ENCODE measurements around the gene OR6N2. TPM values are rescaled to one million over a fixed set of nuclear protein-coding genes. Genes with fewer than 3 reads are reported as not detected.

OR6N2 gene
- total and polyA plus RNA-seq, 2 of the 13 experiments (the other 11 are each of a cell fraction or from before 2014, with no cell fraction given), result not detected

DNA sequence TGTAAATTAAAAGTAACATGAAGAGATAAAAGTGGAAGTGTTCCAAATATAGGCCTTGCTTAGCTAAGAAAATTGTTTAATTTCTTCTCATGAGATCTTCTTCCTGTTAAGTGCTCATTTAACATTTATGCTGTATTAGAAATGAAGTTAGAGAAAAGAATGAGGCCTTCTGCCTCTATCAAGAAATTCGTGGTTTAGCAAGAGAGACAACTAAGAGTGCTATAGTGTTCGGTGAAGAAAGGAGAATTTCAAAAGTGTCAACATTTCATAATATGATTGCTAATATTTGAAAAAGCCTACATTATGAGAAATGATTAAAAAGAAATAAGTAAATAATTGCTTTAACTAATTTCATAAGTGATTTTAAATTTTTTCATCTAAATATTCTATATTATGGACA lies 31.3 kb upstream of the OR6N2 start:
- POLR2A ChIA-PET, result no interaction called here
- no peak for ATAC-seq
- Histone ChIP-seq H3K9me3 (ENCODE audit: low read length) (peaks cover 33% of the 10 kb centered on the region; the same call in 1 of the 2 replicates), H3K79me2 (ENCODE audit: insufficient read depth, low read length) (no peaks in the 10 kb centered on the region), H2AFZ (ENCODE audit: low read length) (no peak overlapping the region), H3K9ac (ENCODE audit: insufficient read depth, low read depth, low read length) (no peak overlapping the region), H3K4me1 (ENCODE audit: insufficient read depth, low read length) (no peaks in the 10 kb centered on the region), H3K36me3 (replicated peaks in 1 of 2; ENCODE audit: control insufficient read depth in 1 of 2, insufficient read depth in 2 of 2, low read length in 2 of 2) (no peaks in the 10 kb centered on the region), H3K4me2 (ENCODE audit: low read depth, low read length) (no peak overlapping the region), H3K27me3 (ENCODE audit: control insufficient read depth in 1 of 2, insufficient read depth in 2 of 2, low read length in 2 of 2) (no peaks in the 10 kb centered on the region), H4K20me1 (ENCODE audit: insufficient read depth, low read length) (no peaks in the 10 kb centered on the region), H3K4me3 (replicated peaks in 1 of 3; ENCODE audit: insufficient read depth in 1 of 3, low read depth in 2 of 3, low read length in 3 of 3) (no peak overlapping the region), H3K27ac (ENCODE audit: extremely low read length, insufficient read depth, low read length) (no peak overlapping the region)
- intact Hi-C loops (cut with micrococcal nuclease; ENCODE audit: unreplicated experiment), result no loop called here
- in situ Hi-C loops (cut with HindIII; ENCODE audit: extremely low pct_ligation_motif_present, low pct_unique_long_range_greater_than_20kb), result no loop called here
- no peak for FAIRE-seq
- no TSS peak for BruUV-seq (replicated peaks)
- CTCF ChIA-PET (ENCODE audit: low intra/inter-chr PET ratio, low total read pairs), result no interaction called here
- DNase-seq (ENCODE audit: low spot score), result no peak
- WGBS (ENCODE audit: low lambda C conversion rate), result 0% methylated on average over 2 of the region's 2 CpGs
- TF ChIP-seq MXD4 (CRISPR knock-in tag; IDR thresholded peaks at IDR 0.05) (no peak), MAZ (IDR thresholded peaks at IDR 0.05; ENCODE audit: borderline replicate concordance, low read depth, low read length) (no peak), MAZ (CRISPR knock-in tag; IDR thresholded peaks at IDR 0.05; ENCODE audit: low read depth) (no peak), TMF1 (CRISPR knock-in tag; IDR thresholded peaks at IDR 0.05; ENCODE audit: low read depth) (no peak), ZNF615 (CRISPR knock-in tag; IDR thresholded peaks at IDR 0.05; ENCODE audit: borderline replicate concordance) (no peak), ZSCAN22 (CRISPR knock-in tag; IDR thresholded peaks at IDR 0.05) (no peak), CC2D1A (CRISPR knock-in tag; IDR thresholded peaks at IDR 0.05) (no peak), ZBTB42 (CRISPR knock-in tag; IDR thresholded peaks at IDR 0.05) (no peak), ZFP90 (CRISPR knock-in tag; IDR thresholded peaks at IDR 0.05; ENCODE audit: borderline replicate concordance) (no peak), SIX4 (CRISPR knock-in tag; IDR thresholded peaks at IDR 0.05) (no peak), ZNF143 (CRISPR knock-in tag; IDR thresholded peaks at IDR 0.05) (no peak), NFE2L1 (CRISPR knock-in tag; IDR thresholded peaks at IDR 0.05; ENCODE audit: borderline replicate concordance) (no peak)
- TF ChIP-seq, protein P1, sequence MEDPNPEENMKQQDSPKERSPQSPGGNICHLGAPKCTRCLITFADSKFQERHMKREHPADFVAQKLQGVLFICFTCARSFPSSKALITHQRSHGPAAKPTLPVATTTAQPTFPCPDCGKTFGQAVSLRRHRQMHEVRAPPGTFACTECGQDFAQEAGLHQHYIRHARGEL (CRISPR knock-in tag; IDR thresholded peaks at IDR 0.05), result no peak
- TF ChIP-seq, protein P2, sequence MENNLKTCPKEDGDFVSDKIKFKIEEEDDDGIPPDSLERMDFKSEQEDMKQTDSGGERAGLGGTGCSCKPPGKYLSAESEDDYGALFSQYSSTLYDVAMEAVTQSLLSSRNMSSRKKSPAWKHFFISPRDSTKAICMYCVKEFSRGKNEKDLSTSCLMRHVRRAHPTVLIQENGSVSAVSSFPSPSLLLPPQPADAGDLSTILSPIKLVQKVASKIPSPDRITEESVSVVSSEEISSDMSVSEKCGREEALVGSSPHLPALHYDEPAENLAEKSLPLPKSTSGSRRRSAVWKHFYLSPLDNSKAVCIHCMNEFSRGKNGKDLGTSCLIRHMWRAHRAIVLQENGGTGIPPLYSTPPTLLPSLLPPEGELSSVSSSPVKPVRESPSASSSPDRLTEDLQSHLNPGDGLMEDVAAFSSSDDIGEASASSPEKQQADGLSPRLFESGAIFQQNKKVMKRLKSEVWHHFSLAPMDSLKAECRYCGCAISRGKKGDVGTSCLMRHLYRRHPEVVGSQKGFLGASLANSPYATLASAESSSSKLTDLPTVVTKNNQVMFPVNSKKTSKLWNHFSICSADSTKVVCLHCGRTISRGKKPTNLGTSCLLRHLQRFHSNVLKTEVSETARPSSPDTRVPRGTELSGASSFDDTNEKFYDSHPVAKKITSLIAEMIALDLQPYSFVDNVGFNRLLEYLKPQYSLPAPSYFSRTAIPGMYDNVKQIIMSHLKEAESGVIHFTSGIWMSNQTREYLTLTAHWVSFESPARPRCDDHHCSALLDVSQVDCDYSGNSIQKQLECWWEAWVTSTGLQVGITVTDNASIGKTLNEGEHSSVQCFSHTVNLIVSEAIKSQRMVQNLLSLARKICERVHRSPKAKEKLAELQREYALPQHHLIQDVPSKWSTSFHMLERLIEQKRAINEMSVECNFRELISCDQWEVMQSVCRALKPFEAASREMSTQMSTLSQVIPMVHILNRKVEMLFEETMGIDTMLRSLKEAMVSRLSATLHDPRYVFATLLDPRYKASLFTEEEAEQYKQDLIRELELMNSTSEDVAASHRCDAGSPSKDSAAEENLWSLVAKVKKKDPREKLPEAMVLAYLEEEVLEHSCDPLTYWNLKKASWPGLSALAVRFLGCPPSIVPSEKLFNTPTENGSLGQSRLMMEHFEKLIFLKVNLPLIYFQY (CRISPR knock-in tag; IDR thresholded peaks at IDR 0.05; ENCODE audit: borderline replicate concordance), result no peak
- TF ChIP-seq, protein P3, sequence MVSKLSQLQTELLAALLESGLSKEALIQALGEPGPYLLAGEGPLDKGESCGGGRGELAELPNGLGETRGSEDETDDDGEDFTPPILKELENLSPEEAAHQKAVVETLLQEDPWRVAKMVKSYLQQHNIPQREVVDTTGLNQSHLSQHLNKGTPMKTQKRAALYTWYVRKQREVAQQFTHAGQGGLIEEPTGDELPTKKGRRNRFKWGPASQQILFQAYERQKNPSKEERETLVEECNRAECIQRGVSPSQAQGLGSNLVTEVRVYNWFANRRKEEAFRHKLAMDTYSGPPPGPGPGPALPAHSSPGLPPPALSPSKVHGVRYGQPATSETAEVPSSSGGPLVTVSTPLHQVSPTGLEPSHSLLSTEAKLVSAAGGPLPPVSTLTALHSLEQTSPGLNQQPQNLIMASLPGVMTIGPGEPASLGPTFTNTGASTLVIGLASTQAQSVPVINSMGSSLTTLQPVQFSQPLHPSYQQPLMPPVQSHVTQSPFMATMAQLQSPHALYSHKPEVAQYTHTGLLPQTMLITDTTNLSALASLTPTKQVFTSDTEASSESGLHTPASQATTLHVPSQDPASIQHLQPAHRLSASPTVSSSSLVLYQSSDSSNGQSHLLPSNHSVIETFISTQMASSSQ (IDR thresholded peaks at IDR 0.05; ENCODE audit: low read depth), result no peak
- TF ChIP-seq, protein P3 (CRISPR knock-in tag; IDR thresholded peaks at IDR 0.05; ENCODE audit: borderline replicate concordance), result no peak
- TF ChIP-seq, protein P4, sequence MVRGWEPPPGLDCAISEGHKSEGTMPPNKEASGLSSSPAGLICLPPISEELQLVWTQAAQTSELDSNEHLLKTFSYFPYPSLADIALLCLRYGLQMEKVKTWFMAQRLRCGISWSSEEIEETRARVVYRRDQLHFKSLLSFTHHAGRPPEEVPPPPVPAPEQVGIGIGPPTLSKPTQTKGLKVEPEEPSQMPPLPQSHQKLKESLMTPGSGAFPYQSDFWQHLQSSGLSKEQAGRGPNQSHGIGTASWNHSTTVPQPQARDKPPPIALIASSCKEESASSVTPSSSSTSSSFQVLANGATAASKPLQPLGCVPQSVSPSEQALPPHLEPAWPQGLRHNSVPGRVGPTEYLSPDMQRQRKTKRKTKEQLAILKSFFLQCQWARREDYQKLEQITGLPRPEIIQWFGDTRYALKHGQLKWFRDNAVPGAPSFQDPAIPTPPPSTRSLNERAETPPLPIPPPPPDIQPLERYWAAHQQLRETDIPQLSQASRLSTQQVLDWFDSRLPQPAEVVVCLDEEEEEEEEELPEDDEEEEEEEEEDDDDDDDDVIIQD (CRISPR knock-in tag; IDR thresholded peaks at IDR 0.05; ENCODE audit: low read depth), result no peak

Data from HepG2 (cell line).